Stimulated activated memory B cell treated with anti-CD40 and anti-IgM and Interleukin-4, amounts not matched to agents 10 μg/mL and 1 μg/mL and 100 μg/mL, for 72 hours (primary cell): ENCODE measurements around the gene LTA4H.
A peak's percentile ranks its signal among the peaks of the same experiment; 100 is the strongest.
"Not testable (repeated sequence)": the region's sequence is repeated elsewhere in the genome, so short reads cannot be mapped to it uniquely, and the experiment has no call there.

ENCODE experiments used
- ATAC-seq: fragments of 150-1000 bp; cut with Tn5 transposase; 2 replicates; pipeline ENCODE4 v1.10.0; 2021
- H3K27ac Mint-ChIP-seq: one replicate; pipeline ENCODE4 v1.8.0; 2022; ENCODE audit warnings: mild to moderate bottlenecking, mixed read lengths
- H3K27me3 Mint-ChIP-seq: one replicate; pipeline ENCODE4 v1.8.0; 2022; ENCODE audit warnings: mixed read lengths
- H3K36me3 Mint-ChIP-seq: one replicate; pipeline ENCODE4 v1.8.0; 2022; ENCODE audit warnings: mixed read lengths
- H3K4me1 Mint-ChIP-seq: one replicate; pipeline ENCODE4 v1.8.0; 2022; ENCODE audit warnings: mixed read lengths
- H3K4me3 Mint-ChIP-seq: one replicate; pipeline ENCODE4 v1.8.0; 2022; ENCODE audit warnings: mild to moderate bottlenecking, moderate library complexity, mixed read lengths
- H3K9me3 Mint-ChIP-seq: one replicate; pipeline ENCODE4 v1.8.0; 2022; ENCODE audit warnings: mixed read lengths

Gene LTA4H

GRCh38 chr12:96035283-96036236, at the start of gene LTA4H:
Gene LTA4H, minus strand, starts transcription at chr12:96035587. Its CDS starts 68 bp downstream, at chr12:96035519.
- H3K4me1 Mint-ChIP-seq: peaks cover 11% of the 10 kb centered on the region
- ATAC-seq: peak; percentile 95
- no peaks in the 10 kb centered on the region for H3K27me3 Mint-ChIP-seq
- no peaks in the 10 kb centered on the region for H3K9me3 Mint-ChIP-seq
- H3K4me3 Mint-ChIP-seq: no peak within 1 kb of the TSS
- H3K27ac Mint-ChIP-seq: no peak within 1 kb of the TSS
- H3K36me3 Mint-ChIP-seq: peaks cover under 1% of the 10 kb centered on the region

- peaks cover 11% of the 10 kb centered on the region for H3K36me3 Mint-ChIP-seq
- H3K27ac Mint-ChIP-seq: no peak overlapping the region
- no peak for ATAC-seq
- H3K27me3 Mint-ChIP-seq: no peaks in the 10 kb centered on the region
- H3K4me3 Mint-ChIP-seq: no peak overlapping the region
- peaks cover 16% of the 10 kb centered on the region for H3K9me3 Mint-ChIP-seq
- H3K4me1 Mint-ChIP-seq: peaks cover 16% of the 10 kb centered on the region
These were observed 49.2 kb upstream of the LTA4H start for GRCh38 chr12:96084624-96085023.

- peaks cover 16% of the 10 kb centered on the region for H3K4me1 Mint-ChIP-seq
- H3K36me3 Mint-ChIP-seq: peaks cover 7% of the 10 kb centered on the region
- no peak for ATAC-seq
- H3K27me3 Mint-ChIP-seq: no peaks in the 10 kb centered on the region
- no peak overlapping the region for H3K27ac Mint-ChIP-seq
- peaks cover 6% of the 10 kb centered on the region for H3K9me3 Mint-ChIP-seq
- no peak overlapping the region for H3K4me3 Mint-ChIP-seq
These were observed 47.8 kb upstream of the LTA4H start for GRCh38 chr12:96083020-96083719.

GRCh38 chr12:96081596-96081995, 46.2 kb upstream of the LTA4H start:
- peaks cover 7% of the 10 kb centered on the region for H3K36me3 Mint-ChIP-seq
- H3K4me1 Mint-ChIP-seq: peaks cover 7% of the 10 kb centered on the region
- no peaks in the 10 kb centered on the region for H3K27me3 Mint-ChIP-seq
- peaks cover 6% of the 10 kb centered on the region for H3K9me3 Mint-ChIP-seq
- H3K27ac Mint-ChIP-seq: no peak overlapping the region
- ATAC-seq: no peak
- no peak overlapping the region for H3K4me3 Mint-ChIP-seq

GRCh38 chr12:96078231-96079135, 43.1 kb upstream of the LTA4H start:
- no peaks in the 10 kb centered on the region for H3K9me3 Mint-ChIP-seq
- no peak for ATAC-seq
- peaks cover 11% of the 10 kb centered on the region for H3K4me1 Mint-ChIP-seq
- no peak overlapping the region for H3K27ac Mint-ChIP-seq
- no peaks in the 10 kb centered on the region for H3K36me3 Mint-ChIP-seq
- no peaks in the 10 kb centered on the region for H3K27me3 Mint-ChIP-seq
- H3K4me3 Mint-ChIP-seq: no peak overlapping the region

GRCh38 chr12:96077081-96077480, 41.7 kb upstream of the LTA4H start:
- no peaks in the 10 kb centered on the region for H3K9me3 Mint-ChIP-seq
- no peak for ATAC-seq
- H3K36me3 Mint-ChIP-seq: no peaks in the 10 kb centered on the region
- no peak overlapping the region for H3K4me3 Mint-ChIP-seq
- no peak overlapping the region for H3K27ac Mint-ChIP-seq
- H3K27me3 Mint-ChIP-seq: no peaks in the 10 kb centered on the region
- H3K4me1 Mint-ChIP-seq: peaks cover 20% of the 10 kb centered on the region

GRCh38 chr12:96075560-96075959, 40.2 kb upstream of the LTA4H start:
- Mint-ChIP-seq H3K4me3 (no peak overlapping the region), H3K4me1 (peaks cover 22% of the 10 kb centered on the region), H3K36me3 (no peaks in the 10 kb centered on the region)

GRCh38 chr12:96073346-96074330, 38.3 kb upstream of the LTA4H start:
- peak; percentile 42 for ATAC-seq
- Mint-ChIP-seq H3K27me3 (no peaks in the 10 kb centered on the region), H3K27ac (no peak overlapping the region), H3K9me3 (no peaks in the 10 kb centered on the region), H3K36me3 (no peaks in the 10 kb centered on the region), H3K4me1 (peaks cover 26% of the 10 kb centered on the region), H3K4me3 (no peak overlapping the region)

More at GRCh38 chr12:96075560-96075959, 40.2 kb upstream of the LTA4H start:
- ATAC-seq: no peak
- Mint-ChIP-seq H3K27me3 (no peaks in the 10 kb centered on the region), H3K27ac (no peak overlapping the region), H3K9me3 (no peaks in the 10 kb centered on the region)

GRCh38 chr12:96070670-96071279, 35.4 kb upstream of the LTA4H start:
- Mint-ChIP-seq H3K36me3 (no peaks in the 10 kb centered on the region), H3K4me3 (peak overlapping the region; percentile 5), H3K9me3 (no peaks in the 10 kb centered on the region), H3K27ac (peak overlapping the region; percentile 45), H3K4me1 (peaks cover 26% of the 10 kb centered on the region), H3K27me3 (no peaks in the 10 kb centered on the region)
- peak; percentile 76 for ATAC-seq

- H3K36me3 Mint-ChIP-seq: no peaks in the 10 kb centered on the region
- peaks cover 27% of the 10 kb centered on the region for H3K4me1 Mint-ChIP-seq
- H3K4me3 Mint-ChIP-seq: no peak overlapping the region
- no peaks in the 10 kb centered on the region for H3K27me3 Mint-ChIP-seq
- no peaks in the 10 kb centered on the region for H3K9me3 Mint-ChIP-seq
- no peak for ATAC-seq
- H3K27ac Mint-ChIP-seq: no peak overlapping the region
These were observed 34.3 kb upstream of the LTA4H start for GRCh38 chr12:96069511-96070231.

- Mint-ChIP-seq H3K27me3 (no peaks in the 10 kb centered on the region), H3K36me3 (no peaks in the 10 kb centered on the region), H3K4me1 (peaks cover 34% of the 10 kb centered on the region), H3K27ac (no peak overlapping the region), H3K9me3 (no peaks in the 10 kb centered on the region), H3K4me3 (no peak overlapping the region)
- ATAC-seq: no peak
These were observed 33.2 kb upstream of the LTA4H start for GRCh38 chr12:96068636-96069035.

GRCh38 chr12:96068111-96068510, 32.7 kb upstream of the LTA4H start:
- H3K36me3 Mint-ChIP-seq: no peaks in the 10 kb centered on the region
- no peak overlapping the region for H3K27ac Mint-ChIP-seq
- peaks cover 35% of the 10 kb centered on the region for H3K4me1 Mint-ChIP-seq
- no peaks in the 10 kb centered on the region for H3K27me3 Mint-ChIP-seq
- no peak for ATAC-seq
- H3K9me3 Mint-ChIP-seq: no peaks in the 10 kb centered on the region
- no peak overlapping the region for H3K4me3 Mint-ChIP-seq

GRCh38 chr12:96065776-96066175, 30.4 kb upstream of the LTA4H start:
- H3K36me3 Mint-ChIP-seq, H3K9me3 Mint-ChIP-seq, H3K27ac Mint-ChIP-seq, H3K4me3 Mint-ChIP-seq, H3K27me3 Mint-ChIP-seq, ATAC-seq: not testable (repeated sequence)
- peaks cover 38% of the 10 kb centered on the region for H3K4me1 Mint-ChIP-seq
